ENCODE data around the gene SLC34A3.

SLC34A3 gene

DNA sequence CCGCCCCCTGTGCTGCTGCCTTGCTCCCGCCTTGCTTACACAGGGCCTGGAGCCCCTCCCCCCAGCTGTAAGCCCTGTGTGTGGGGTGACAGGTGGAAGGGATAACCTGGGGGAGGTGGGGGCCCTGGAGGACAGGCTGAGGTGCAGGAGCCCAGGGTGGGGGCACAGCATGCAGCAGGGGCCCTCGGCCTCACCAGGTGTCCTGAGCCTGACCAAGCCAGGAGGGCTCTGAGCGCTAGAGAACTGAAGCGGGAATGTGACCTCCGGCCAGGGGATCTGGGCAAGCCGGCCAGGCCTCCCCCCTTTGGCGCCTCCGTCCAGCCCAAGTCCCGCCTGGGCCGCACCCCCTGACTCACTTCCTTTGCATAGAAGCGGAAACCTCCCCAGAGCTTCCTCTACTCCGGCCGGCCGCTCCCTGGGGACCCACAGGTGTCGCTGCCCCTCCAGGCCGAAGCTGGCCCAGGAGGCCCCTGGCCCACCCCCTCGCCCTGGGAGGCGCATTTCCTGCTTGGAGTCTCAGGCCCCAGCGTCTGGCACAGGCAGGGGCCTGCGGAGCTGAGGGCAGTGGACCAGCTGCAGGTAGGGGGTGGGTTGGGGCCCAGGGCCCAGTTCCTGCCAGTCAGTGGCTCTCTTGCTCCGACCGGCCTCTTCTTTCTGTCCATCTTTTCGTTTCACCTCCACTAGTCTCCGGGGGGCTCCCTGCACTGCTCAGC, 46.8 kb downstream of the SLC34A3 start, which contains the start of gene TOR4A:
TSS of gene TOR4A (plus strand) at position 398 of the 713 bp plus-strand sequence. CDS start 964 bp downstream, outside the sequence.
- TF ChIP-seq POLR2AphosphoS5 (IDR thresholded peaks at IDR 0.05; ENCODE audit: low read depth, low read length) (0 out of 2 replicates have a peak, but pooled peaks have one; percentile 51), TAF1 (IDR thresholded peaks at IDR 0.05; ENCODE audit: borderline replicate concordance, insufficient read depth, low read length) (no peak)

DNA sequence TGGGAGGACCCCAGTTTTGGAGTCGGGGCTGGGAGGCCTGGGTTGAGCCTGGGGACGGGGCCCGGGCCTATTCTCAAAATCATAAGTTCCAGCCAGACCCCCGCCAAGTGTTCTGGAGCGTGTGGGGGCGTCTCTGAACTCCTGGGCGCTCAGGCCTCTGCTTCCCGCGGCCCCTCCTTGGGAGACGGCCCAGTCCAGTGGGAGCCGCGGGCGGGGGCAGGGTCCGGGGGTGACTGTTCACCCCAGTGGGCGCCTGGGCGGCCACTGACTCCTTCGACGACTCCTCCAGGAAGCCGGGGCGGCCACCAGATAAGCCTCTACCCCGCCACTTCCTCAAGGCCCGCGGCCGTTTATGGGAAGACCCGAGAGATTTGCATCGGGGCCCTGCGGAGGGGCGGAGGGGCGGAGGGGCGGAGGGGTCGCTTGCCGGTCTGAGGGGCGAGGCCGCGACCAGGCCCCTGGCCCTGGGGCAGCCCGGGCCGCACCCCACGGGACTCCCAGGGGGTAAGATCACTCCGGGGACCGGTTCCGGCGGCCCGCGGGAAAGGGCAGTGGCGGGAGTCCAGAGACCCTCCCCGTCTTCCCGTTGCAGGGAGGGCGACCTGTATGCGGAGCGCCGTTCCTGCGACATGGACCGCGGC, 47.5 kb downstream of the SLC34A3 start:
- TF ChIP-seq POLR2AphosphoS5 (IDR thresholded peaks at IDR 0.05; ENCODE audit: low read depth, low read length) (no peak), TAF1 (IDR thresholded peaks at IDR 0.05; ENCODE audit: borderline replicate concordance, insufficient read depth, low read length) (no peak), SIN3A (IDR thresholded peaks at IDR 0.05; ENCODE audit: borderline replicate concordance, insufficient read depth, low read length) (no peak), FOXP2 (optimal IDR thresholded peaks at IDR 0.05; ENCODE audit: borderline replicate concordance, extremely low read depth, extremely low read length, insufficient read depth) (no peak)
- TF ChIP-seq, protein P1, sequence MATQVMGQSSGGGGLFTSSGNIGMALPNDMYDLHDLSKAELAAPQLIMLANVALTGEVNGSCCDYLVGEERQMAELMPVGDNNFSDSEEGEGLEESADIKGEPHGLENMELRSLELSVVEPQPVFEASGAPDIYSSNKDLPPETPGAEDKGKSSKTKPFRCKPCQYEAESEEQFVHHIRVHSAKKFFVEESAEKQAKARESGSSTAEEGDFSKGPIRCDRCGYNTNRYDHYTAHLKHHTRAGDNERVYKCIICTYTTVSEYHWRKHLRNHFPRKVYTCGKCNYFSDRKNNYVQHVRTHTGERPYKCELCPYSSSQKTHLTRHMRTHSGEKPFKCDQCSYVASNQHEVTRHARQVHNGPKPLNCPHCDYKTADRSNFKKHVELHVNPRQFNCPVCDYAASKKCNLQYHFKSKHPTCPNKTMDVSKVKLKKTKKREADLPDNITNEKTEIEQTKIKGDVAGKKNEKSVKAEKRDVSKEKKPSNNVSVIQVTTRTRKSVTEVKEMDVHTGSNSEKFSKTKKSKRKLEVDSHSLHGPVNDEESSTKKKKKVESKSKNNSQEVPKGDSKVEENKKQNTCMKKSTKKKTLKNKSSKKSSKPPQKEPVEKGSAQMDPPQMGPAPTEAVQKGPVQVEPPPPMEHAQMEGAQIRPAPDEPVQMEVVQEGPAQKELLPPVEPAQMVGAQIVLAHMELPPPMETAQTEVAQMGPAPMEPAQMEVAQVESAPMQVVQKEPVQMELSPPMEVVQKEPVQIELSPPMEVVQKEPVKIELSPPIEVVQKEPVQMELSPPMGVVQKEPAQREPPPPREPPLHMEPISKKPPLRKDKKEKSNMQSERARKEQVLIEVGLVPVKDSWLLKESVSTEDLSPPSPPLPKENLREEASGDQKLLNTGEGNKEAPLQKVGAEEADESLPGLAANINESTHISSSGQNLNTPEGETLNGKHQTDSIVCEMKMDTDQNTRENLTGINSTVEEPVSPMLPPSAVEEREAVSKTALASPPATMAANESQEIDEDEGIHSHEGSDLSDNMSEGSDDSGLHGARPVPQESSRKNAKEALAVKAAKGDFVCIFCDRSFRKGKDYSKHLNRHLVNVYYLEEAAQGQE (IDR thresholded peaks at IDR 0.05; ENCODE audit: insufficient read depth in 1 of 2, low read depth in 2 of 2, low read length in 2 of 2), result no peak

DNA sequence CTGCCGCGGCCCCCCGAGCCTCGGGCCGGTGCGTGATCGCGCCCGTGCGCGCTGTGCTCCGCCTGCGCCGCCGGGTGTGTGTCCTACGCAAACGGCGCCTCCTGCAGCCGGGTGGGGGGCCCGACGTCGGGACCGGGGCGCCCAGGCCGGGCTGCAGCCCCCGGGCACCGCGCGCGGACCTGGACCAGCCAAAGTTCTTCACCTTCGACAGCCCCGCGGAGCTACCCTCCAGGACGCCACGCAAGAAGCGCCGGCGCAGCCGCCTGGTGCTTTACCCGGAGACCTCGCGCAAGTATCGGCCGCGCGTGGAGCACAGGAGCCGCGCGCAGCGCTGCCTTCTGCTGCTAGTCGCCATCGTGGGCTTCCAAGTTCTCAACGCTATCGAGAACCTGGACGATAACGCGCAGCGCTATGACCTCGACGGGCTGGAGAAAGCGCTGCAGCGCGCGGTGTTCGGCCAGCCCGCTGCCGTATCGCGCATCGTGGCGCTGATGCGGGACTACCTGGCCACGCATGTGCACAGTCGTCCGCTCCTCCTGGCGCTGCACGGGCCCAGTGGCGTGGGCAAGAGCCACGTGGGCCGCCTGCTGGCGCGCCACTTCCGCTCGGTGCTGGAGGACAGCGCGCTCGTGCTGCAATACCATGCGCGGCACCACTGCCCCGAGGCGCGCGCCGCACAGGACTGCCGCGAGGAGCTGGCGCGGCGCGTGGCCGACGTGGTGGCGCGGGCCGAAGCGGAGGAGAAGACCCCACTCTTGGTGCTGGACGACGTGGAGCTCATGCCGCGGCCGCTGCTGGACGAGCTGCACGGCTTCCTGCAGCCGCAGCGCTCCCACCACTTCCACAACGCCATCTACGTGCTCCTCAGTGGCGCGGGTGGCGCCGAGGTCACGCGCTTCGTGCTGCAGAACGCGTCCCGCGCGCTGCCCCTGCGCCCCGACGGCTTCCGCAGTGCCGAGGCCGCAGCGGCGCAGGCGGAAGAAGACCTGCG, 48.3 kb downstream of the SLC34A3 start:
- TF ChIP-seq FOXP2 (optimal IDR thresholded peaks at IDR 0.05; ENCODE audit: borderline replicate concordance, extremely low read depth, extremely low read length, insufficient read depth) (no peak), POLR2AphosphoS5 (IDR thresholded peaks at IDR 0.05; ENCODE audit: low read depth, low read length) (no peak), SIN3A (IDR thresholded peaks at IDR 0.05; ENCODE audit: borderline replicate concordance, insufficient read depth, low read length) (no peak), TAF1 (IDR thresholded peaks at IDR 0.05; ENCODE audit: borderline replicate concordance, insufficient read depth, low read length) (no peak)
- TF ChIP-seq, protein P1 (IDR thresholded peaks at IDR 0.05; ENCODE audit: insufficient read depth in 1 of 2, low read depth in 2 of 2, low read length in 2 of 2), result no peak

DNA sequence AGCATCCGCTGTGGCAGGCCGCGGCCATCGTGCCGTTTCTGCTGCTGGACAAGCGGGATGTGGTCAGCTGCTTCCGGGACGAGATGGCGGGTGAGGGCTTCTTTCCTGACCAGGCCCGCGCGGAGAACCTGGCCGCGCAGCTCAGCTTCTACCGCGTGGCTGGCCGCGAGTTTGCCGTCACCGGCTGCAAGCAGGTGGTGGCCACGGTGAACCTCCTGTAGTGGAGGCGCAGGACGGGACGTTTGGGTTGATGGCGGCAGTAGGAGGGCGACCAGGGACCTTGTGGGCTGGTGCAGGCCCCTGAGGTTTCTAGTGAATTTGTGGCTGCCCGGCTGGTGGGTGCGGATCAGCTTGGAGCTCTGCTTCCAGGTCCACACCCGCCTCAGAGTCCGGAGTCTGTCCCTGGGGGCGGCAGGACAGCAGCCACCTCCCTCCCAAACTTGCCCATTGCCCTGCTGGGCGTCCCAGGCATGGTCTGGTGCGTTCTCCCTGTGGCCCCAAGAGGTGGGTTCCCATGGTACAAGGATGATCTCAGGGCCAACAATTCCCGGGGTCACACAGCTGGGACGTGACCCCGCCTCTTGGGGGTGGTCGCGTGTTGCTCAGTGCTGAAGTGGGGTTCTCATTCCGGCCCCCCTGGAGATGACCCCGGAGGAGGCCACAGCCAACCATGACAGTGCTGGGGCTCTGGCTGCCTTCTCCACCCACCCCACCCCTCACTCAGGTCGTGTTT, 49.2 kb downstream of the SLC34A3 start:
- TF ChIP-seq, protein P1 (IDR thresholded peaks at IDR 0.05; ENCODE audit: insufficient read depth in 1 of 2, low read depth in 2 of 2, low read length in 2 of 2), result no peak
- TF ChIP-seq FOXP2 (optimal IDR thresholded peaks at IDR 0.05; ENCODE audit: borderline replicate concordance, extremely low read depth, extremely low read length, insufficient read depth), result no peak
- no peak for TF ChIP-seq POLR2AphosphoS5 (IDR thresholded peaks at IDR 0.05; ENCODE audit: low read depth, low read length)
- no peak for TF ChIP-seq TAF1 (IDR thresholded peaks at IDR 0.05; ENCODE audit: borderline replicate concordance, insufficient read depth, low read length)
- TF ChIP-seq SIN3A (IDR thresholded peaks at IDR 0.05; ENCODE audit: borderline replicate concordance, insufficient read depth, low read length), result no peak

All from PFSK-1 (cell line).